D721Med (cell line): Measurements from ENCODE around the gene ZNF554.
"Not testable (repeated sequence)": the region's sequence is repeated elsewhere in the genome, so short reads cannot be mapped to it uniquely, and the experiment has no call there.

Experiments
- DNase-seq: peaks from one replicate; pipeline ENCODE4 v3.0.0; 2011; ENCODE audit warnings: low spot score; ENCODE audit not compliant: insufficient read length
- FAIRE-seq: peaks from 2 replicates; lab custom pipeline; 2011; peaks lifted over from hg19 to GRCh38; lab: Jason Lieb, UNC
- CTCF ChIP-seq: IDR thresholded peaks from 2 replicates; pipeline ENCODE4 v1.5.1; 2012; ENCODE audit warnings: mild to moderate bottlenecking, control low read depth; ENCODE audit not compliant: insufficient read depth; ENCODE audit errors: missing control alignments

The ZNF554 gene

GRCh38 chr19:2791876-2792275 is 27.8 kb upstream of the ZNF554 start:
- FAIRE-seq = no peak
- DNase-seq = peak; percentile 83
- TF ChIP-seq CTCF = no peak

DNA sequence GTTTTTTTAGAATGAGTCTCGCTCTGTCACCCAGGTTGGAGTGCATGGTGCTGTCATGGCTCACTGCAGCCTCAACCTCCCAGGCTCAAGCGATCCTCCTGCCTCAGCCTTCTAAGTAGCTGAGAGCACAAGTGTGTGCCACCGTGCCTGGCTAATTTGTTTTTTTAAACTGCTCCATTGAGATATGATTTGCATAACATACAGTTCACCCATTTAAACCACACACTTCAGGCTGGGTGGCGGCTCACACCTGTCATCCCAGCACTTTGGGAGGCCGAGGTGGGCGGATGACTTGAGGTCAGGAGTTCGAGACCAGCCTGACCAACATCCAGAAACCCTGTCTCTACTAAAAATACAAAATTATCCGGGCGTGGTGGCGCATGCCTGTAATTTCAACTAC is 27.0 kb upstream of the ZNF554 start:
- not testable (repeated sequence) for DNase-seq, FAIRE-seq

DNA sequence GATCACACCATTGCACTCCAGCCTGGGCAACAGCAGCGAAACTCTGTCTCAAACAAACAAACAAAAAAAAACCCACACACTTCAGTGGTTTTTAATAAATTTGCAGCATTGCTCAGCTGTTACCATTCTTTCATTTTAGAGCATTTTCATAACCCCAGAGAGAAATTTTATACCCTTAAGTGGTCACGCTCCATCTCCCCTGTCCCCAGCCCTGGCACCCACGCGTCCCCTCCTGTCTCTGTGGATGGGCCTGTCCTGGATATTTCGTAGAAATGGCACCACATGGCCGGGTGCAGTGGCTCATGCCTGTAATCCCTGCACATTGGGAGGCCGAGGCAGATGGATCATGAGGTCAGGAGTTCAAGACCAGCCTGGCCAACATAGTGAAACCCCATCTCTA is 26.5 kb upstream of the ZNF554 start:
- no peak for FAIRE-seq
- no peak for TF ChIP-seq CTCF
- DNase-seq = no peak

GRCh38 chr19:2793577-2793976 is 26.1 kb upstream of the ZNF554 start:
- FAIRE-seq (no peak), DNase-seq (no peak)
- TF ChIP-seq CTCF = no peak

DNA sequence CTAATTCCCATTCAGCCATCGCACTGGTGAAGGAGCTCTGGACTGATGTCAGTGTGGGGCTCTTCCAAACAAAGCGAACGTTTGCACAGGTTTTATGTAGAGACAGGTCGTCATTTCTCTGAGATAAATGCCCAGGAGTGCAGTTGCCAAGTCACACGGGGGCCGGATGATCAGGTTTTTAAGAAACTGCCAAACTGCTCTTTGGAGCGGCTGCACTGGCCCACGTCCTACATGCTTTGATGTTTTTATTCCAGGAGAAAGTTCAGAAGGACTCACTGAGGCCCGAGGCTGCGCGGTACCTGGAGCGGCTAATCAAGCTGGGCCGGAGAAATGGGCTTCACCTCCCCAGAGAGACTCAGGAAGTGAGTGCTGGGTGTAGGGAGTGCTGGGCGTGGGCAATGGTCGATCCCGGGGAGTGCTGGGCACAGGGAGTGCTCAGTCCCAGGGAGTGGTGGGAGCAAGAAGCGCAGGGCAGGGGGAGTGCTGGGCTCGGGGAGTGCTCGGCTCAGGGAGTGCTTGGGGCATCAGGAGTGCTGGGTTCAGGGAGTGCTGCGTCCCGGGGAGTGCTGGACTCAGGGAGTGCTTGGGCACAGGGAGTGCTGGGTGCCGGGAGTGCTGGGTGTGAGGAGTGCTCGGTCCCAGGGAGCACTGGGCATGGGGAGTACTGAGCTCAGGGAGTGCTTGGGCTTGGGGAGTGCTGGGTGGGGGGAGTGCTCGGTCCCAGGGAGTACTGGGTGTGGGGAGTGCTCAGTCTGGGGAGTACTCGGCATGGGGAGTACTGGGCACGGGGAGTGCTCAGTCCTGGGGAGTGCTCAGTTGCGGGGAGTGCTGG is 23.6 kb upstream of the ZNF554 start:
- TF ChIP-seq CTCF = no peak
- DNase-seq (no peak), FAIRE-seq (no peak)

DNA sequence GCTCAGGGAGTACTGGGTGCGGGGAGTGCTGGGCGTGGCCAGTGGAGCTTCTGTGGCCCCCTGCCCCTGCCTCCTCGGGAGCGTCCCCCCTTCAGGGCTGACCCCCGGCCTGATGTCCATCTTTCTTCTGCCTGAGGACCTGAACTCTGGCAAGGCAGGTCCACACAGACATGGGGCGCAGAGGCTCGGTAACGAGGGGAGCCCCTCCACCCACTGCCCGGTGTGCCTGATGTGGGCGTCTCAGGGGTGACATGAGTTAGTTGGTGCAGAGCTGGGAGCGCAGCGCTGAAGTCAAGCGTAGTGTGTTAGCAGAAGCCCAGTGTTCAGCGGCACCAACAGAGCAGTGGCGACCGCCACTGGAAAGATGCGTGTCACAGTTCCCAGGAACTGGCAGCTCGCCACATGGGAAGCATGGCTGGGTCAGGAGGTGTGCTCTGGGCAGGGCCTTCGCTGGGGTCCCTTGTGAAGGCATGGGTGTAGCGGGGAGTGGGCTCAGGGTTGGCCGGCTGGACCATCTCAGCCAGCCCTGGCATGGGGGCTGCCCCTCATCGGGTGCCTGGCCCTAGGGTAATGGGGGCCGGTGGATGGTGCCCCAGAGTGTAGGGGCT is 22.9 kb upstream of the ZNF554 start:
- no peak for TF ChIP-seq CTCF
- no peak for FAIRE-seq

GRCh38 chr19:2797280-2797679 is 22.4 kb upstream of the ZNF554 start:
- DNase-seq (no peak), FAIRE-seq (no peak)
- no peak for TF ChIP-seq CTCF

More for the DNA sequence above, 22.9 kb upstream of the ZNF554 start:
- DNase-seq = no peak
